Activated naive CD4-positive, alpha-beta T cell treated with anti-CD3 and anti-CD28 coated beads, Interleukin-2, amount 50 U/mL, for 72 hours (primary cell): ENCODE measurements around the gene NDUFA12. TPM values are rescaled to one million over a fixed set of nuclear protein-coding genes. Genes with fewer than 3 reads are reported as not detected.

ENCODE experiments used
- ATAC-seq, 2 donors: fragments of 150-1000 bp; cut with Tn5 transposase; 2 replicates each; pipeline ENCODE4 v1.10.0; 2021; ENCODE audit warnings: mild to moderate bottlenecking in 2 of 2, moderate library complexity in 2 of 2
- DNase-seq, 2 donors: peaks; one replicate each; pipeline ENCODE4 v3.0.0; 2021 to 2022; ENCODE audit warnings: low spot score in 2 of 2
- H3K27ac Mint-ChIP-seq, 2 donors: one replicate each; pipeline ENCODE4 v1.8.0; 2022; ENCODE audit warnings: mild to moderate bottlenecking in 2 of 2, mixed read lengths in 2 of 2
- H3K36me3 Mint-ChIP-seq, 2 donors: one replicate each; pipeline ENCODE4 v1.8.0; 2022; ENCODE audit warnings: mixed read lengths in 2 of 2
- H3K9me3 Mint-ChIP-seq, 2 donors: one replicate each; pipeline ENCODE4 v1.8.0; 2022; ENCODE audit warnings: mixed read lengths in 2 of 2
- total RNA-seq, 2 donors: library from RNA; stranded (reverse); gene quantifications; one replicate each; pipeline ENCODE4 v1.2.3, GENCODE V29; 2022

The NDUFA12 gene
- total RNA-seq, 2 donors from 2014 or later, result 138 to 141 TPM

- ATAC-seq, result no peak
- H3K27ac Mint-ChIP-seq, result no peak overlapping the region
- H3K9me3 Mint-ChIP-seq, result no peaks in the 10 kb centered on the region
Measured at GRCh38 chr12:94961911-94962310, 41.6 kb downstream of the NDUFA12 start.

DNA sequence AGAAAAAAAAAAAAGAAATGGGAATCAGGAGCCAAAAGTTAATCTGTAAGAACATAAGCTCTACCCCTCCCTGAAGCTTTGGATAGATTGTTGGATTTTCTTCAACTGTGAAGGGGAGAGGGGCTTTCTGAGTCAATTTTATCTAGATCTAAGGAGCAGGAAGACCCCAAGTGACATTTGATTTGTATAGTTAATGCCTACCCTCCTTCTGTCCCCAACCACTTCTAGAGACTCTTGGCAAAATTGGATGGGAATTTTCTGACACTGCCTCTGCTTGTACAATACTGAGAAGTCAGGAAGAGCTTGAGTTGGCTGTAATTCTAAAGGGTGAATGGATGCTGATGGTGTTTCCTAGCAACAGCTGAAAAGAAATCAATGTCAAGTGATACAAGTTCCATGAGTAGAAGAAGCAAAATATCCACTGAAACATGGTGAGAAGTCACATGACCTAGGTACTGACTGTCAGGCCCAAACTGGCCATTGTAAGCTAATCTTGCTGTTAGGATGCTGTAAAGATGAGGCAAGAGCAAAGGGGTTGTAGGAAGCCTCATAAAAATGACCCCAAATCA is 42.2 kb downstream of the NDUFA12 start:
- H3K36me3 Mint-ChIP-seq, result no peaks in the 10 kb centered on the region
- no peak overlapping the region for H3K27ac Mint-ChIP-seq
- ATAC-seq, result no peak
- DNase-seq, result no peak
- H3K9me3 Mint-ChIP-seq, result no peaks in the 10 kb centered on the region

More at GRCh38 chr12:94961911-94962310, 41.6 kb downstream of the NDUFA12 start:
- no peak for DNase-seq
- H3K36me3 Mint-ChIP-seq, result no peaks in the 10 kb centered on the region

- no peak for DNase-seq
- no peaks in the 10 kb centered on the region for H3K36me3 Mint-ChIP-seq
- ATAC-seq, result no peak
- no peaks in the 10 kb centered on the region for H3K9me3 Mint-ChIP-seq
- no peak overlapping the region for H3K27ac Mint-ChIP-seq
Measured at GRCh38 chr12:94957006-94957405, 46.5 kb downstream of the NDUFA12 start.

- Mint-ChIP-seq H3K9me3 (no peaks in the 10 kb centered on the region), H3K27ac (no peak overlapping the region), H3K36me3 (no peaks in the 10 kb centered on the region)
- no peak for ATAC-seq
- no peak for DNase-seq
Measured at GRCh38 chr12:94954948-94955592, 48.4 kb downstream of the NDUFA12 start.

DNA sequence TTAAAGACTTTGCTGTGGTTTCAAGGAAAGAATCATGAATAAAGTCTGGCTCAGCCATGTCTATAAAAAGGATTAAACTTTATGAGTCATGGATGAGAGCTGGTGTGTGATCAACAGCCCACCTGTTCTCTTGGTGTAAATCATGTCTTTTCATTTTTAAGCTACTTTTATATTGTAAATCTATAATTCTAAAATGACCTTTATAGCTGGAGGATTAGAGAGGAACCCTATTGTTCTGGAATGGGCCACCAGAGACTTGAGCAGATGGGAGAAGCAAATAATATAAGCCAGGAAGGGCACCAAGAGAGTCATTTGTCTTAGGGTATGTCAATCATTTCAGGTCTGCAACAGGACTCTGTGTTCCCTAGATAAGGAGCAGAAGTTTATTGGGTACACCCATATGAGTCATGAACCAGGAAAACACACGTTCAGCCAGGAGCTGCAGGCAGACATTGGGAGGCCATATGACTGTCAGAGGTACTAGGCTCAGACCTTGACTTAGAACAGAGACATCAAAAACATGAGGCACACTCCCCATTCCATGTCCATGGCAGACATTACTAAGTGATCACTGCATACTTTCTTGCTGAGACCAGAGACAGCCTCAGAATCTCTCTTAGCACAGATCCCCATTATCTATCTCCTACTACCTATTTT is 49.3 kb downstream of the NDUFA12 start:
- no peak for ATAC-seq
- Mint-ChIP-seq H3K36me3 (no peaks in the 10 kb centered on the region), H3K9me3 (no peaks in the 10 kb centered on the region), H3K27ac (no peak overlapping the region)
- no peak for DNase-seq

DNA sequence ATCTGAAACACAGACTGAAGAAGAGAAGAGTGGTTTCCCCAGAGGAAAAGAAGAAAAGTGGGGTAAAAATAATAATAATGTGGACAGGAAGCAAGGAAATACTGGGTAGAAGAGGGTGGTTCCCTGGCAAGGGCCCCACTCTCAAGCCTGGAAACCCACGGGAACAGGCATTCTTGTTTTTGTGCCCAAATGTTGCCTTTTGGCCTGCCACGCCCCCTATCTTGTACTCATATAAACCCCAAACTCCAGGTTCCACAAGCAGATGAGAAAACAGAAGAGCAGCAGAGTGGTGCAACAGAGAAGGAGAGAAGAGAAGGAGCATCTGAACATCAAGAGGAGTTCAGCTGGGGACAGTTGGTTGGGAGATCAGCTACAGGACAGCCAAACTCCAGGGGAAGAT is 51.2 kb downstream of the NDUFA12 start:
- H3K36me3 Mint-ChIP-seq, result no peaks in the 10 kb centered on the region
- no peak for ATAC-seq

GRCh38 chr12:94951071-94951934 is 52.2 kb downstream of the NDUFA12 start:
- ATAC-seq (no peak), DNase-seq (no peak)
- Mint-ChIP-seq H3K9me3 (no peaks in the 10 kb centered on the region), H3K27ac (no peak overlapping the region), H3K36me3 (no peaks in the 10 kb centered on the region)

More for the DNA sequence above, 51.2 kb downstream of the NDUFA12 start:
- peak overlapping the region in 1 of 2 donors; percentile 6 for H3K27ac Mint-ChIP-seq
- DNase-seq, result no peak
- H3K9me3 Mint-ChIP-seq, result no peaks in the 10 kb centered on the region

- Mint-ChIP-seq H3K36me3 (peaks cover 0 to 9% of the 10 kb centered on the region in 2 donors), H3K9me3 (peaks cover 0 to 10% of the 10 kb centered on the region in 2 donors), H3K27ac (no peak overlapping the region)
- no peak for ATAC-seq
- no peak for DNase-seq
Measured at GRCh38 chr12:94948232-94948810, 55.2 kb downstream of the NDUFA12 start.

DNA sequence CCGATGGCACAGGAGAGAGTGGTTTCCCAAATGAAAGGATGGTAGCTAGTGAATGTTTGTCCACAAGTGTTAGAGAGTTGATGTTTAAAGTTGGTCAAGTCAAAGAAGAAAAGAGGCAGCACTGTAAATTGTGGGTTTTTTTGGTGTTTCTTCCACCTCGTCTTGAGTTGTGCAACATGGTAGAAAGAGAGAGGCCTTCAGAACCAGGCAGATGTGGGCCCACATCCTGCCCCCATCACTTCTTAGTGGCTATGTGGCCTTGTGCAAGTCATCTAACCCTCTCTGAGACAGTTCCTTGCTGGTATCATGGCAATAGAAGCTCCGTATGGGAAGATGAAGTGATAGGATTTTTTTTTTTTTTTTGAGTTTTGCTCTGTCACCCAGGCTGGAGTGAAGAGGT is 60.8 kb downstream of the NDUFA12 start:
- Mint-ChIP-seq H3K36me3 (peaks cover 0 to 15% of the 10 kb centered on the region in 2 donors), H3K9me3 (peaks cover 0 to 10% of the 10 kb centered on the region in 2 donors), H3K27ac (peak overlapping the region; percentile 74 to 75)
- ATAC-seq (peak in 1 of 2 donors; percentile 44), DNase-seq (no peak)

DNA sequence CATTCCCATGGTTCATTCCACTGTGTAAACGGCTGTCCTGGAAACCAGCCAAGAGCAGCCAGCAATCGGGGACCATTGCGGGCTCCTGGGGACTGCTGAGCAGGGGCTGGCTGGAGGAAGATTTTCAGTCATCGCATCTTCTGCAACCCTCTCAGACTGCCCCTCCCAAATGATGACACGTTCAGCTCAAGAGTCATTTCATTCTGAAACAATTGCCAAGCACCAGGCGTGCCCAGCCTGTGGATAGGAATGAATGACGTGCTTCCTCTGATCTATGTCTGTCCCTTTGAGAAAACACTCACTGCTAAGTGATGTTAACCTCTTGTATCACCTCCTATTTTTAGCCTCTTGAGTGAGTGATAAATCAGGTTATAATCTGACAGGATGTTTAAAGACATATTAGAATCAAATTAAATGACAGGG is 62.0 kb downstream of the NDUFA12 start:
- peaks cover 0 to 10% of the 10 kb centered on the region in 2 donors for H3K9me3 Mint-ChIP-seq
- DNase-seq, result peak; percentile 36 to 65
- H3K36me3 Mint-ChIP-seq, result peaks cover 0 to 15% of the 10 kb centered on the region in 2 donors
- ATAC-seq, result peak; percentile 94 to 95
- H3K27ac Mint-ChIP-seq, result peak overlapping the region in 1 of 2 donors; percentile 74

DNA sequence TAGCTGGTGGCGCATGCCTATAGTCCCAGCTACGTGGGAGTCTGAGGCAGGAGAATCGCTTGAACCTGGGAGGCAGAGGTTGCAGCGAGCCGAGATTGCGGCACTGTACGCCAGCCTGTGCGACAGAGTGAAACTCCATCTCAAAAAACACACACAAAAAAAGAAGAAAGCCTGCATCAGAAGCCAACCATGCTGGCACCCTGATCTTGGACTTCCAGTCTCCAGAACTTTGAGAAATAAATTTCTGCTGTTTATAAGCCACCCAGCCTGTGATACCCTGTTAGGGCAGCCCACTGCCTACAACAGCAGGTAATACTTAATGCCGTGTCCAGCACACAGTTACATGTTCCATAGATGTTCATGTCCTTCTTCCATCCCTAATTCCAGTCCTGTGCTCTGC is 62.7 kb downstream of the NDUFA12 start:
- Mint-ChIP-seq H3K9me3 (peaks cover 0 to 10% of the 10 kb centered on the region in 2 donors), H3K36me3 (peaks cover 0 to 15% of the 10 kb centered on the region in 2 donors), H3K27ac (peak overlapping the region in 1 of 2 donors; percentile 74)
- ATAC-seq, result no peak
- no peak for DNase-seq

GRCh38 chr12:94938583-94938982 is 64.9 kb downstream of the NDUFA12 start:
- DNase-seq, result no peak
- H3K36me3 Mint-ChIP-seq, result peaks cover 0 to 6% of the 10 kb centered on the region in 2 donors
- H3K27ac Mint-ChIP-seq, result no peak overlapping the region
- no peak for ATAC-seq
- peaks cover 0 to 2% of the 10 kb centered on the region in 2 donors for H3K9me3 Mint-ChIP-seq

DNA sequence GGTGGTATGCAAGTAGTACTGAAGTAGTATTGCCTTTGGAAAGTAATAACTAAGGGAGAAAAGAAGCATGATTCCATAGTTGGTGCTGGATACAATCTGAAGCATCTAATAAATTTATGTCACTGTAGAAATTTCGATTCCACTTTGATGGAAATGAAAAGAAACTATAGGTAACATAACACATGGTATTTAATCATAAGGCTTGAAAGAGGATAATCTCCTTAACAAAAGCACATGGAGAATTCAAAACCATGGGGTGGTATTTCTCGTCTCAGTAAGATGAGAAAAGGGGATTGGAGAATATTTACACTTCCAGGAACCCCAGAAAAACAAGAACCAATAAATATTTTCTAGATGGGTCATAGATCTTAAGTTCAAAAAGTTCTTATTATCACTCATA is 72.7 kb downstream of the NDUFA12 start:
- no peak for ATAC-seq
- no peak for DNase-seq
- Mint-ChIP-seq H3K36me3 (no peaks in the 10 kb centered on the region), H3K27ac (no peak overlapping the region), H3K9me3 (no peaks in the 10 kb centered on the region)

DNA sequence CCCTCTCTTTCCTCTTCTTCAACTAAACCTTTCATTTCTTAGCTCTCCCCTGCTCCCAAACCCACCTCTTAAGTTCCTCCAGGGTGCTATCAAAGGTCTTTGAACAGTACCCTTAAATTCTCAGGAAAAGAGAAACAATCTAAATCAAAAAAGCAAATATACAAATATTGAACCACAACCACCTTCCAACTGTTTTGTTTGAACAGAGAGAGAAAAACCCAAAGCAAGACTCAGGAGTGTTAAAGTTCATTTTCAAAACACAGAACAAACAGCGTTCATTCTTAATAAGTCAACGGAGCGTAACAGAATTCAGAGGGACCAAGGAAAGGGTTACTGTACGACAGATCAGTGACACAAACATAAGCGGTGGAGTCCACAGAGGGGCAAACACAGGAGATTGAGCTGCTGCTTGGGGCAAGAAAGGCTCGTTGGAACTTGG is 73.3 kb downstream of the NDUFA12 start:
- peak overlapping the region in 1 of 2 donors; percentile 4 for H3K27ac Mint-ChIP-seq
- no peak for DNase-seq
- H3K9me3 Mint-ChIP-seq, result no peaks in the 10 kb centered on the region
- no peaks in the 10 kb centered on the region for H3K36me3 Mint-ChIP-seq
- ATAC-seq, result no peak

GRCh38 chr12:94929780-94930179 is 73.7 kb downstream of the NDUFA12 start:
- Mint-ChIP-seq H3K36me3 (no peaks in the 10 kb centered on the region), H3K9me3 (no peaks in the 10 kb centered on the region), H3K27ac (no peak overlapping the region)
- DNase-seq, result no peak
- no peak for ATAC-seq

GRCh38 chr12:94925729-94926128 is 77.8 kb downstream of the NDUFA12 start:
- ATAC-seq, result no peak
- Mint-ChIP-seq H3K36me3 (no peaks in the 10 kb centered on the region), H3K27ac (no peak overlapping the region), H3K9me3 (no peaks in the 10 kb centered on the region)
- no peak for DNase-seq
